ENCODE data around the gene TNIK.

- TF ChIP-seq CTCF (IDR thresholded peaks at IDR 0.05; ENCODE audit: low read length) (no peak), EZH2 (IDR thresholded peaks at IDR 0.05; ENCODE audit: borderline replicate concordance, low read length) (no peak)
Measured at GRCh38 chr3:171218069-171218468, 242.1 kb downstream of the TNIK start.

Measured in OCI-LY1 (cell line).